K562 (cell line): ENCODE data around the gene RABIF. TPM values are rescaled to one million over a fixed set of nuclear protein-coding genes. Genes with fewer than 3 reads are reported as not detected.

Experiments
- ATAC-seq: fragments of 200-7000 bp; cut with Tn5 transposase; 3 replicates; pipeline ENCODE4 v1.9.1; 2020; ENCODE audit warnings: moderate library complexity
- BruUV-seq: library from RNA; stranded (reverse); fragments of 400-500 nt; replicated peaks from 2 replicates; lab custom pipeline; 2021; lab: Mats Ljungman, UMichigan
- CTCF ChIA-PET: fragments of 300-600 bp; formaldehyde crosslinking; extraction: SDS; loops from one replicate; lab custom pipeline; 2021; ENCODE audit warnings: low intra/inter-chr PET ratio; lab: Yijun Ruan, JAX
- POLR2A ChIA-PET: fragments of 300-600, 350-650 bp; sonication (Branson Sonifier 250); formaldehyde crosslinking; extraction: SDS; loops from one replicate; lab custom pipeline; 2021; ENCODE audit warnings: antibody characterized with exemption, inconsistent platforms; lab: Yijun Ruan, JAX
- DNase-seq, 4 experiments: peaks; one replicate each; pipeline versions ENCODE4 v3.0.0 to v3.0.0-alpha.2; 2011 to 2018; ENCODE audit warnings: low spot score in 3 of 4, mixed read lengths in 3 of 4; ENCODE audit errors: extremely low read depth in 1 of 4
- FAIRE-seq: peaks from 2 replicates; lab custom pipeline; 2011; peaks lifted over from hg19 to GRCh38; lab: Jason Lieb, UNC
- H2AFZ ChIP-seq: 2 replicates; pipeline ENCODE4 v1.6.0; 2011; ENCODE audit warnings: low read depth, low read length, control low read depth, inconsistent platforms
- H3K27ac ChIP-seq: fragments of 200-600 bp; 3 replicates; pipeline ENCODE4 v1.8.0; 2011; ENCODE audit warnings: low read depth, mild to moderate bottlenecking, control low read depth, inconsistent platforms, low read length, moderate library complexity, mixed read lengths; ENCODE audit errors: extremely low read depth
- H3K27me3 ChIP-seq, 2 experiments: fragments of 300-600 bp in 1 of 2; 2 replicates in 1 of 2; 3 replicates in 1 of 2; pipeline versions ENCODE4 v1.6.0 to v1.8.0; 2011; ENCODE audit warnings: inconsistent platforms in 2 of 2, low read length in 2 of 2, mild to moderate bottlenecking in 1 of 2, mixed read lengths in 1 of 2, moderate library complexity in 1 of 2; ENCODE audit not compliant: control insufficient read depth in 2 of 2, insufficient read depth in 2 of 2
- H3K36me3 ChIP-seq: fragments of 300-600 bp; 3 replicates; pipeline ENCODE4 v1.8.0; 2011; ENCODE audit warnings: mild to moderate bottlenecking, low read length, inconsistent platforms; ENCODE audit not compliant: control insufficient read depth, insufficient read depth
- H3K4me1 ChIP-seq, 2 experiments: fragments of 200-600 bp in 1 of 2; replicated peaks in 1 of 2; 2 replicates in 1 of 2; 3 replicates in 1 of 2; pipeline versions ENCODE4 v1.5.1 to v1.8.0; 2011; ENCODE audit warnings: inconsistent platforms in 2 of 2, low read length in 2 of 2, mild to moderate bottlenecking in 1 of 2, mixed read lengths in 1 of 2, moderate library complexity in 1 of 2; ENCODE audit not compliant: control insufficient read depth in 2 of 2, insufficient read depth in 2 of 2
- H3K4me2 ChIP-seq: 2 replicates; pipeline ENCODE4 v1.6.1; 2011; ENCODE audit warnings: low read length, control low read depth, inconsistent platforms, mixed read lengths; ENCODE audit not compliant: insufficient read depth
- H3K4me3 ChIP-seq: fragments of 200-600 bp; sonication (generic), shearing (Covaris generic); 2 replicates; pipeline ENCODE4 v1.5.1; 2016; ENCODE audit warnings: control low read depth, inconsistent platforms
- H3K79me2 ChIP-seq: fragments of 200-600 bp; 3 replicates; pipeline ENCODE4 v1.8.0; 2011; ENCODE audit warnings: low read length, inconsistent platforms; ENCODE audit not compliant: control insufficient read depth, insufficient read depth
- H3K9ac ChIP-seq, 2 experiments: 2 replicates each; pipeline versions ENCODE4 v1.6.0 to v1.6.1; 2011; ENCODE audit warnings: low read depth in 2 of 2, low read length in 2 of 2, control low read depth in 1 of 2, inconsistent platforms in 1 of 2, mild to moderate bottlenecking in 1 of 2, mixed read lengths in 1 of 2; ENCODE audit not compliant: insufficient read depth in 1 of 2
- H3K9me1 ChIP-seq: one replicate; pipeline ENCODE4 v1.6.0; 2011; ENCODE audit warnings: inconsistent platforms, mild to moderate bottlenecking, low read length, moderate library complexity; ENCODE audit not compliant: control insufficient read depth, insufficient read depth
- H3K9me3 ChIP-seq: replicated peaks from 2 replicates; pipeline ENCODE4 v1.5.1; 2011; ENCODE audit warnings: low read depth, low read length, inconsistent platforms; ENCODE audit not compliant: control insufficient read depth, insufficient read depth
- H4K20me1 ChIP-seq: replicated peaks from 2 replicates; pipeline ENCODE4 v1.6.1; 2011; ENCODE audit warnings: low read length, inconsistent platforms, mixed read lengths; ENCODE audit not compliant: control insufficient read depth, insufficient read depth
- BHLHE40 ChIP-seq: IDR thresholded peaks from 2 replicates; pipeline ENCODE4 v1.6.1; 2011; ENCODE audit warnings: low read length, improper control_type of control experiment
- CBFB ChIP-seq: sonication (generic); formaldehyde crosslinking; IDR thresholded peaks from 2 replicates; pipeline ENCODE4 v1.4.0; 2020; ENCODE audit warnings: mild to moderate bottlenecking, missing genetic modification reagents
- CGGBP1 ChIP-seq: fragments of 250-450 bp; sonication (Bioruptor Pico); IDR thresholded peaks from 2 replicates; pipeline ENCODE4 v1.9.0; 2021; ENCODE audit warnings: mild to moderate bottlenecking
- ETV1 ChIP-seq: fragments of 450-650 bp; conservative IDR thresholded peaks from 2 replicates; pipeline ENCODE4 v1.6.1; 2016; ENCODE audit warnings: missing genetic modification characterization, control low read depth, low read depth, missing compliant biosample characterization
- FOXM1 ChIP-seq, 2 experiments: fragments of 450-650 bp in 1 of 2; sonication (generic) in 1 of 2; formaldehyde crosslinking in 1 of 2; IDR thresholded peaks; 2 replicates each; pipeline versions ENCODE4 v1.6.1 to v1.9.0; 2017 to 2022; ENCODE audit warnings: low read depth in 2 of 2, mild to moderate bottlenecking in 2 of 2, missing genetic modification reagents in 1 of 2, moderate library complexity in 1 of 2
- HBP1 ChIP-seq: fragments of 450-650 bp; formaldehyde crosslinking; IDR thresholded peaks from 2 replicates; pipeline ENCODE4 v1.4.0; 2022; ENCODE audit warnings: missing genetic modification characterization
- HMG20A ChIP-seq: fragments of 450-650 bp; formaldehyde crosslinking; conservative IDR thresholded peaks from 2 replicates; pipeline ENCODE4 v1.4.0; 2020; ENCODE audit warnings: mild to moderate bottlenecking, mixed read lengths
- KHSRP ChIP-seq: fragments of 450-650 bp; IDR thresholded peaks from 2 replicates; pipeline ENCODE4 v1.6.1; 2017
- KLF1 ChIP-seq: fragments of 450-650 bp; IDR thresholded peaks from 2 replicates; pipeline ENCODE4 v1.6.1; 2016; ENCODE audit warnings: missing genetic modification characterization, missing compliant biosample characterization
- MTA1 ChIP-seq: fragments of 450-650 bp; IDR thresholded peaks from 2 replicates; pipeline ENCODE4 v1.6.1; 2017; ENCODE audit warnings: borderline replicate concordance
- NFE2 ChIP-seq: IDR thresholded peaks from 2 replicates; pipeline ENCODE4 v1.6.1; 2014; ENCODE audit warnings: antibody characterized with exemption, low read depth
- NFIX ChIP-seq: fragments of 250-450 bp; sonication (Bioruptor Pico); IDR thresholded peaks from 2 replicates; pipeline ENCODE4 v1.4.0; 2020; ENCODE audit warnings: low read depth, mild to moderate bottlenecking, moderate library complexity
- NR4A1 ChIP-seq, 2 experiments: fragments of 250-450 bp in 1 of 2; fragments of 450-650 bp in 1 of 2; sonication (Bioruptor Pico) in 1 of 2; IDR thresholded peaks; 2 replicates each; pipeline versions ENCODE4 v1.4.0 to v1.6.1; 2016 to 2020; ENCODE audit warnings: mild to moderate bottlenecking in 2 of 2, missing compliant biosample characterization in 1 of 2, missing genetic modification characterization in 1 of 2, moderate library complexity in 1 of 2
- POLR2H ChIP-seq: IDR thresholded peaks from 2 replicates; pipeline ENCODE4 v1.6.1; 2016; ENCODE audit warnings: missing genetic modification characterization, low read depth, mild to moderate bottlenecking, control low read depth, missing compliant biosample characterization, moderate library complexity
- TAF9B ChIP-seq: fragments of 450-650 bp; IDR thresholded peaks from 2 replicates; pipeline ENCODE4 v1.6.1; 2018; ENCODE audit warnings: mild to moderate bottlenecking; ENCODE audit not compliant: partially characterized antibody
- THRB ChIP-seq: fragments of 450-650 bp; formaldehyde crosslinking; conservative IDR thresholded peaks from 2 replicates; pipeline ENCODE4 v1.4.0; 2022; ENCODE audit warnings: mild to moderate bottlenecking, missing genetic modification characterization
- ZFX ChIP-seq: sonication (generic); formaldehyde crosslinking; IDR thresholded peaks from 2 replicates; pipeline ENCODE4 v1.8.0; 2022; ENCODE audit warnings: mild to moderate bottlenecking, missing genetic modification reagents, moderate library complexity
- ZNF121 ChIP-seq: sonication (generic); formaldehyde crosslinking; conservative IDR thresholded peaks from 2 replicates; pipeline ENCODE4 v1.8.0; 2022; ENCODE audit warnings: missing genetic modification reagents
- ZNF143 ChIP-seq: sonication (generic); formaldehyde crosslinking; IDR thresholded peaks from 2 replicates; pipeline ENCODE4 v1.9.0; 2022; ENCODE audit warnings: mild to moderate bottlenecking, missing genetic modification reagents
- ZNF639 ChIP-seq, 2 experiments: fragments of 200-800 bp in 1 of 2; sonication (Bioruptor generic) in 1 of 2; sonication (generic) in 1 of 2; formaldehyde crosslinking in 1 of 2; IDR thresholded peaks in 1 of 2; conservative IDR thresholded peaks in 1 of 2; 2 replicates each; pipeline versions ENCODE4 v1.5.0 to v1.6.1; 2016 to 2020; ENCODE audit warnings: missing compliant biosample characterization in 1 of 2, missing genetic modification characterization in 1 of 2, missing genetic modification reagents in 1 of 2
- WGBS: fragments of 100-300 bp; shearing (Covaris generic); methylation state at CpG from one replicate; pipeline ENCODE4 v1.1.6; 2016; ENCODE audit warnings: low coverage, mixed read lengths; ENCODE audit not compliant: insufficient coverage; ENCODE audit errors: missing lambda C conversion rate; 5-methylcytosine and 5-hydroxymethylcytosine counted together
- in situ Hi-C: fragments of 300-500 bp; cut with MboI; formaldehyde crosslinking; loops from 4 replicates; pipeline ENCODE4 v1.15.0; 2018; ENCODE audit warnings: inconsistent platforms, mixed read lengths
- intact Hi-C: fragments of 100-400 bp; cut with micrococcal nuclease; formaldehyde crosslinking; loops from 2 replicates; pipeline ENCODE4 v1.14.2; 2022
- polyA plus RNA-seq, 8 experiments: library from polyadenylated mRNA; depleted of rRNA in 4 of 8; stranded (reverse) in 5 of 8; unstranded in 3 of 8; fragments of >200 nt; fragmentation: Nextera tagmentation in 2 of 8; fragmentation: Illumina TruSeq in 1 of 8; extraction: Ambion mirVana in 2 of 8; extraction: Trizol in 1 of 8; gene quantifications; 2 replicates each; pipeline versions ENCODE4 v1.2.1 to v1.2.3, GENCODE V29; 2011 to 2014; ENCODE audit warnings: inconsistent platforms in 1 of 8, missing spikeins in 1 of 8
- total RNA-seq, 7 experiments: library from RNA; depleted of rRNA in 6 of 7; stranded (reverse); fragments of >200 nt in 6 of 7; fragmentation: Illumina TruSeq in 2 of 7; extraction: Trizol in 2 of 7; gene quantifications; 2 replicates each; pipeline versions ENCODE4 v1.2.1 to v1.2.3, GENCODE V29; 2011 to 2021; ENCODE audit warnings: low replicate concordance in 1 of 7

Gene RABIF
- total and polyA plus RNA-seq, 9 of the 15 experiments (the other 6 are each of a cell fraction or from before 2014, with no cell fraction given), result 7.4 to 20.1 (median 11.0) TPM

- Histone ChIP-seq H3K9ac (no peak overlapping the region), H3K27ac (no peak overlapping the region), H3K27me3 (no peaks in the 10 kb centered on the region; a peak in 1 of 5 replicates), H3K79me2 (no peaks in the 10 kb centered on the region), H3K4me3 (no peak overlapping the region), H3K4me1 (peaks cover 0 to 4% of the 10 kb centered on the region in 2 experiments; a peak in 3 of 5 replicates), H4K20me1 (no peaks in the 10 kb centered on the region), H3K4me2 (no peak overlapping the region), H3K9me3 (no peaks in the 10 kb centered on the region), H2AFZ (peak overlapping the region; percentile 73), H3K9me1 (no peaks in the 10 kb centered on the region), H3K36me3 (no peaks in the 10 kb centered on the region)
- BruUV-seq, result no TSS peak
- peak in 1 of 4 experiments; percentile 6 for DNase-seq
- CTCF ChIA-PET, result no interaction called here
- FAIRE-seq, result no peak
- intact Hi-C loops, result no loop called here
- no peak for ATAC-seq
- POLR2A ChIA-PET, result interaction anchor here (0.6 kb wide), 1 partner anchor 17 kb away, joined by 3 read pairs; no protein-coding TSS in a partner anchor
- 32% methylated on average over 8 of the region's 8 CpGs for WGBS
- in situ Hi-C loops, result no loop called here
- TF ChIP-seq NFIX (CRISPR knock-in tag) (no peak), FOXM1 (IDR thresholded peaks at IDR 0.05; ENCODE audit: low read depth) (no peak), FOXM1 (CRISPR knock-in tag; IDR thresholded peaks at IDR 0.05; ENCODE audit: low read depth) (no peak), CBFB (CRISPR knock-in tag) (no peak), KLF1 (tag) (no peak), ZNF143 (CRISPR knock-in tag) (no peak), POLR2H (no peak), ZFX (CRISPR knock-in tag) (no peak), NR4A1 (CRISPR knock-in tag; IDR thresholded peaks at IDR 0.05) (no peak), NR4A1 (tag; IDR thresholded peaks at IDR 0.05) (no peak), NFE2 (no peak), MTA1 (no peak), KHSRP (no peak), HMG20A (CRISPR knock-in tag) (no peak), ETV1 (tag) (no peak), CGGBP1 (CRISPR knock-in tag) (no peak), TAF9B (no peak), ZNF121 (CRISPR knock-in tag) (no peak), BHLHE40 (no peak), HBP1 (CRISPR knock-in tag) (no peak), THRB (CRISPR knock-in tag) (no peak), ZNF639 (CRISPR knock-in tag; conservative IDR thresholded peaks at IDR 0.05 in 1 of 2, IDR thresholded peaks at IDR 0.05 in 1 of 2) (no peak)
These were observed 34.2 kb downstream of the RABIF start for GRCh38 chr1:202854787-202855186.
